Adrenal gland (tissue), 12 donors: ENCODE results near the gene ZNF99. TPM values are rescaled to one million over a fixed set of nuclear protein-coding genes. Genes with fewer than 3 reads are reported as not detected.

Experiments used
- polyA plus RNA-seq, 3 donors: library from polyadenylated mRNA; stranded (reverse); fragments of 200-250 nt in 2 of 3; fragments of 350-450 nt in 1 of 3; fragmentation: Illumina TruSeq in 1 of 3; extraction: RNeasy Lipid Tissue Mini Kit (QIAGEN cat#74804) in 1 of 3; gene quantifications; one replicate each; pipeline ENCODE4 v1.2.3, GENCODE V29; 2013 to 2014
- small RNA-seq, 2 donors: library from RNA; depleted of rRNA; stranded (forward); fragments of <200 nt; gene quantifications; one replicate each; pipeline ENCODE3, GENCODE V24; 2016
- total RNA-seq, 9 donors: library from RNA; depleted of rRNA in 4 of 9; stranded (reverse); fragments of >200 nt in 4 of 9; fragments of 120-200 nt in 1 of 9; fragmentation: NEBNext Ultra II Directional in 1 of 9; extraction: Animal tissue kit (Norgen Biotek cat#: 25700) in 1 of 9; gene quantifications; one replicate each; pipeline versions ENCODE4 v1.1.0 to v1.2.4, GENCODE V29; 2013 to 2023
- donor health status: healthy with polysubstance abuse.
- donor health status: Bipolar disorder and iron deficiency.
- donor health status: DM: yes; HTN: yes; CAD: no.
- donor health status: DM: no; HTN: no; CAD: no.
- donor health status: DM: no; HTN: no; CAD: no.
- donor health status: DM: yes; HTN: yes; CAD: no.

Gene ZNF99
- total and polyA plus RNA-seq, 12 donors: under 0.01 to 0.17 (median 0.07) TPM; not detected in 5

Small RNAs within 50 kb of the gene (small RNA-seq; reads per million reads assigned to genes)
- gene AC008626.1 (0 reads per million in 2 donors), gene AC008626.2 (0 reads per million in 2 donors)

Other genes starting within 250 kb of the ZNF99 start
- under 1 TPM in 6 of 9 donors, not detected in 3; under 0.01 to 0.94 (median 0.15) TPM for gene ZNF492, start 149.8 kb downstream of the ZNF99 start, total RNA-seq
- under 1 TPM in 2 of 3 donors, not detected in 1; 0.07 TPM for gene ZNF492, start 149.8 kb downstream of the ZNF99 start, polyA plus RNA-seq
- gene ZNF723, start 48.1 kb upstream of the ZNF99 start, total RNA-seq: not detected
- gene ZNF723, start 48.1 kb upstream of the ZNF99 start, polyA plus RNA-seq: not detected
- gene ZNF728, start 219.0 kb upstream of the ZNF99 start, total RNA-seq: 1 to 10 TPM in 1 of 9 donors, under 1 TPM in 7, not detected in 1; 0.11 to 2.3 (median 0.63) TPM
- under 1 TPM in 2 of 3 donors, not detected in 1; 0.07 to 0.35 TPM for gene ZNF728, start 219.0 kb upstream of the ZNF99 start, polyA plus RNA-seq